Thyroid gland (tissue), 4 donors: Measurements from ENCODE around the gene TTBK1.

ENCODE experiments used
- CTCF ChIP-seq, 6 experiments: fragments of 200-600 bp in 3 of 6; fragments of 450-650 bp in 3 of 6; sonication (generic) in 3 of 6; IDR thresholded peaks; one replicate each; pipeline ENCODE4 v1.5.1; 2016 to 2019; ENCODE audit warnings: antibody characterized with exemption in 6 of 6, mild to moderate bottlenecking in 2 of 6, inconsistent platforms in 1 of 6, moderate library complexity in 1 of 6
- POLR2A ChIP-seq, 2 donors: fragments of 450-650 bp; IDR thresholded peaks; one replicate each; pipeline ENCODE4 v1.6.1; 2017; ENCODE audit warnings: antibody characterized with exemption in 2 of 2, mild to moderate bottlenecking in 2 of 2, moderate library complexity in 1 of 2

GRCh38 chr6:43215066-43215465, 28.2 kb upstream of the TTBK1 start:
- TF ChIP-seq POLR2A (IDR thresholded peaks at IDR 0.05) (no peak), CTCF (IDR thresholded peaks at IDR 0.05) (no peak)
